Measurements from ENCODE around the gene KLHDC4. TPM values are rescaled to one million over a fixed set of nuclear protein-coding genes. Genes with fewer than 3 reads are reported as not detected.

KLHDC4 gene
- total RNA-seq, 1 donor from 2014 or later = 40.4 TPM

DNA sequence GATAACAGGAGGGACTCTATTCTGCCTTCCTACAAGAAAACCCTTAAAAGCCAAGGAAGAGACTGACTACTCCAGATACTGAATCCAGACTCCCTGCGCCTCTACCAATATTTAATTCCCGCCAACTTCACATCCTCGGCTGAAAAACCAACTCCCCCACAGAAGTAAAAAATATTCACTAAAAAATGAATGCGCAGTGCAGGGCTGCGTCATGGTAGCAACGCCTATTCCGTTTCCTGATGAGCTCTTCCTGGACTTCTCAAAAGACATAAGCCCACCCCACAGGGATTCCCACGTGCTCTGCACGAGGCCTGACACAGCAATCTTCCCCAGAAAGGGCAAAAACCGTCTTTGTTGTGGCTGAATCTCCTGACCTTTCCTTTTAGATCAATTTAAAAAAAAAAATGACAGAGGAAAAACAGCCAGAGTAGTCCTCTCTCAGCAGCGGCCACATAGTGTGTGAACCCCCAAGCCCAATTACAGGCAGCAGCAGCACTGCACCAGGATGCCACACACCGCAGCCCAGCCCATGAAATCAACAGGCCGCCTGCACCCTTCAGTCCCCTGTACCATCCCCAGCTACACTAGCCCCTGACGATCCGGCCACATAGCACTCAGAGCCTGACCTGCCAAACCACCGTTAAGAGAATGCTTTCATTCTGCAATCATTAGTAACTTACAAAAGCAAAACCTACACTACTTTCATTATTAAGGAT lies 23.9 kb downstream of the KLHDC4 start:
- TF ChIP-seq, protein P1, sequence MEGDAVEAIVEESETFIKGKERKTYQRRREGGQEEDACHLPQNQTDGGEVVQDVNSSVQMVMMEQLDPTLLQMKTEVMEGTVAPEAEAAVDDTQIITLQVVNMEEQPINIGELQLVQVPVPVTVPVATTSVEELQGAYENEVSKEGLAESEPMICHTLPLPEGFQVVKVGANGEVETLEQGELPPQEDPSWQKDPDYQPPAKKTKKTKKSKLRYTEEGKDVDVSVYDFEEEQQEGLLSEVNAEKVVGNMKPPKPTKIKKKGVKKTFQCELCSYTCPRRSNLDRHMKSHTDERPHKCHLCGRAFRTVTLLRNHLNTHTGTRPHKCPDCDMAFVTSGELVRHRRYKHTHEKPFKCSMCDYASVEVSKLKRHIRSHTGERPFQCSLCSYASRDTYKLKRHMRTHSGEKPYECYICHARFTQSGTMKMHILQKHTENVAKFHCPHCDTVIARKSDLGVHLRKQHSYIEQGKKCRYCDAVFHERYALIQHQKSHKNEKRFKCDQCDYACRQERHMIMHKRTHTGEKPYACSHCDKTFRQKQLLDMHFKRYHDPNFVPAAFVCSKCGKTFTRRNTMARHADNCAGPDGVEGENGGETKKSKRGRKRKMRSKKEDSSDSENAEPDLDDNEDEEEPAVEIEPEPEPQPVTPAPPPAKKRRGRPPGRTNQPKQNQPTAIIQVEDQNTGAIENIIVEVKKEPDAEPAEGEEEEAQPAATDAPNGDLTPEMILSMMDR (IDR thresholded peaks at IDR 0.05; ENCODE audit: insufficient read depth, low read length, poor library complexity, severe bottlenecking) = no peak
- H3K36me3 ChIP-seq (ENCODE audit: control insufficient read depth, insufficient read depth, low read length) = no peaks in the 10 kb centered on the region

DNA sequence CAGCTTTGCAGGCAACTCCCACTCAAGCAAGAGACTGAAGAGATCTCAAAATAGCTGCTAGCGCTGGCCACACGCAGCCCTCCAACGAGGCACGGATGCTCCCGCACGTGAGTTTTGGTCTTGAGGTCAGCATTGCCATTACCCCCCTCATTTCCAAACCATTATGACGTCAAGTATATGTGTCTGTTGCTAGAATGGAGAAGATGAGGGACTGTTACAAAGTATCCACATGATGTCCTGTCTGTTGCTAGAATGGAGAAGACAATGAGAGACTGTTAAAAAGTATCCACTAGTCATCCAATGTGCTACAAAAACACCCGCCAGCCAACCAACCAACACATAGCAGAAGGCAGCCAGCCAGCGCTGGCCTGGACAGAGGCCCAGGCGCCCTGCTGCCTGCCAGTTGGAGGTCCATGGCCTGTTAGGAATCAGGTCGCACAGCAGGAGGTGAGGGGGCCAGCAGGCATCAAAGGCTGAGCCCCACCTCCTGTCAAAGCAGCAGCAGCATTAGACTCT lies 24.8 kb downstream of the KLHDC4 start:
- Histone ChIP-seq H3K27me3 (ENCODE audit: control insufficient read depth, insufficient read depth, low read length) (no peaks in the 10 kb centered on the region), H3K36me3 (ENCODE audit: control insufficient read depth, insufficient read depth, low read length) (no peaks in the 10 kb centered on the region), H3K4me3 (ENCODE audit: low read depth, low read length) (no peak overlapping the region)
- TF ChIP-seq, protein P1 (IDR thresholded peaks at IDR 0.05; ENCODE audit: insufficient read depth, low read length, poor library complexity, severe bottlenecking) = no peak
- no peak for DNase-seq (ENCODE audit: low read depth)

More for the DNA sequence above, 23.9 kb downstream of the KLHDC4 start:
- no peak for DNase-seq (ENCODE audit: low read depth)
- Histone ChIP-seq H3K27me3 (ENCODE audit: control insufficient read depth, insufficient read depth, low read length) (no peaks in the 10 kb centered on the region), H3K4me3 (ENCODE audit: low read depth, low read length) (no peak overlapping the region)

DNA sequence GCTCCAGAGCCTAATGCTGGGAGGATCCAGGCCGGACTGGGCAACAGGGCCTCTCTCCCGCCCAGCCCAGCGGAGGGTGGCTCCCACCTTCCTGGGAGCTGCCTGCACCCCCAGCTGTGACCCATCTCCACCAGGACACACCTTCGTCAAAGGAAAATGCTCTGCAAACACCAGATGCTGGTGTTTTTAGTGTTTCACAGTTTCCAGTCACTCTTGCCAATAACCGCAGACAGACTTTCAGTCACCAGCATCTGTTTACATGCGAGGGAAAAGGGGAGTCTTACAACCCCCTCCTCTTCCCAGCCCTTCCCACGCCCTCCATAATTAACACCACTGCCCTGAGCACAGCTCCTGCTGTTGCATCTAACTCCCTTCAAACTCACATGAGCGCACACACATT lies 25.3 kb downstream of the KLHDC4 start:
- TF ChIP-seq, protein P1 (IDR thresholded peaks at IDR 0.05; ENCODE audit: insufficient read depth, low read length, poor library complexity, severe bottlenecking) = no peak
- Histone ChIP-seq H3K36me3 (ENCODE audit: control insufficient read depth, insufficient read depth, low read length) (no peaks in the 10 kb centered on the region), H3K27me3 (ENCODE audit: control insufficient read depth, insufficient read depth, low read length) (no peaks in the 10 kb centered on the region), H3K4me3 (ENCODE audit: low read depth, low read length) (no peak overlapping the region)
- DNase-seq (ENCODE audit: low read depth) = no peak

DNA sequence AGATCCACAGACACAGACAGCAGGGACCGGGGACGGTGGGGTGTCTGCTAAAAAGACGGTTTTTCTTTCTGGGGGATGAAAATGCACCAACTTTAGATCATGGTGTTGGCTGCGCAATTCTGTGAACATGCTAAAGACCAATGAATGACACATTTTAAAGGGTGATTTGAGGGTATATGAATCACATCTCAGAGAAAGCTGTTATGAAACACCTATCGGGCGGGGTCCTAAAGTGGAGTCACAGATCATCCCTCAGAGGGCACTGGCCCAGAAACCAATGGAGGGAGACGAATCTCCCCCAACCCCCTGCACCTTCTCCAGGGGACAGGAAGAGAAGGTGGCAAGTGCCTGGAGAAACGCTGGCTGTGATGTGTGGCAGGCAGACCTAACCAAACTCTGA lies 26.0 kb downstream of the KLHDC4 start:
- TF ChIP-seq, protein P1 (IDR thresholded peaks at IDR 0.05; ENCODE audit: insufficient read depth, low read length, poor library complexity, severe bottlenecking) = no peak
- H3K4me3 ChIP-seq (ENCODE audit: low read depth, low read length) = no peak overlapping the region
- DNase-seq (ENCODE audit: low read depth) = no peak
- no peaks in the 10 kb centered on the region for H3K27me3 ChIP-seq (ENCODE audit: control insufficient read depth, insufficient read depth, low read length)
- no peaks in the 10 kb centered on the region for H3K36me3 ChIP-seq (ENCODE audit: control insufficient read depth, insufficient read depth, low read length)

DNA sequence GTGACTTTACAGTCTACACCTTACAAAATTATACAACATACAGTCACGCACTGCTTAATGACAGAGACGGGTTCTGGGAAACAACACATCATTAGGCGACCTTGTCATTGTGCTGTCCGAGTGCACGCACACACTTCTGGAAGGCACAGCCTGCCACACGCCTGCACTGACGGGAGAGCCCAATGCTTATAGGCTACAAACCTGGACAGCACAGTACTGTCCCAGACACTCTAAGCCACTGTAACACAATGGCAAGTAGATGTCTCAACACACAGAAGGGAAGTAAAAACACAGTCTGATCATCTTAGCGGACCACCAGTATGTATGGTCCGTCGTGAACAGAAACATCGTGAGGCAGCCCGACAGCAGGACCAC lies 29.8 kb downstream of the KLHDC4 start:
- Histone ChIP-seq H3K36me3 (ENCODE audit: control insufficient read depth, insufficient read depth, low read length) (no peaks in the 10 kb centered on the region), H3K4me3 (ENCODE audit: low read depth, low read length) (no peak overlapping the region), H3K27me3 (ENCODE audit: control insufficient read depth, insufficient read depth, low read length) (no peaks in the 10 kb centered on the region)
- DNase-seq (ENCODE audit: low read depth) = no peak
- TF ChIP-seq, protein P1 (IDR thresholded peaks at IDR 0.05; ENCODE audit: insufficient read depth, low read length, poor library complexity, severe bottlenecking) = no peak
